Astrocyte (in vitro differentiated cells and primary cell): Measurements from ENCODE around the gene EVC. TPM values are rescaled to one million over a fixed set of nuclear protein-coding genes. Genes with fewer than 3 reads are reported as not detected.

Source experiments
- DNase-seq: peaks from one replicate; pipeline ENCODE4 v3.0.0-alpha.2; 2010; ENCODE audit warnings: low read depth
- FAIRE-seq: peaks from 2 replicates; lab custom pipeline; 2011; peaks lifted over from hg19 to GRCh38; lab: Jason Lieb, UNC
- H2AFZ ChIP-seq: 2 replicates; pipeline ENCODE4 v1.6.0; 2012; ENCODE audit warnings: low read depth, low read length, inconsistent platforms
- H3K27ac ChIP-seq: 2 replicates; pipeline ENCODE4 v1.5.1; 2011; ENCODE audit warnings: low read depth, low read length, inconsistent platforms
- H3K27me3 ChIP-seq: 2 replicates; pipeline ENCODE4 v1.6.0; 2011; ENCODE audit warnings: low read length, inconsistent platforms; ENCODE audit not compliant: insufficient read depth
- H3K36me3 ChIP-seq: 2 replicates; pipeline ENCODE4 v1.5.1; 2011; ENCODE audit warnings: low read length, inconsistent platforms; ENCODE audit not compliant: insufficient read depth
- H3K4me1 ChIP-seq: 2 replicates; pipeline ENCODE4 v1.5.1; 2011; ENCODE audit warnings: low read length, inconsistent platforms; ENCODE audit not compliant: insufficient read depth
- H3K4me2 ChIP-seq: 2 replicates; pipeline ENCODE4 v1.6.0; 2012; ENCODE audit warnings: low read length, inconsistent platforms
- H3K4me3 ChIP-seq: 2 replicates; pipeline ENCODE4 v1.5.1; 2011; ENCODE audit warnings: low read depth, mild to moderate bottlenecking, low read length, inconsistent platforms; ENCODE audit not compliant: insufficient read depth
- H3K79me2 ChIP-seq: 2 replicates; pipeline ENCODE4 v1.6.0; 2012; ENCODE audit warnings: mild to moderate bottlenecking, low read length, inconsistent platforms; ENCODE audit not compliant: insufficient read depth
- H3K9ac ChIP-seq: 2 replicates; pipeline ENCODE4 v1.6.0; 2012; ENCODE audit warnings: mild to moderate bottlenecking, low read length, inconsistent platforms
- H3K9me3 ChIP-seq: 2 replicates; pipeline ENCODE4 v1.5.1; 2012; ENCODE audit warnings: low read depth, mild to moderate bottlenecking, low read length, inconsistent platforms; ENCODE audit not compliant: insufficient read depth
- H4K20me1 ChIP-seq: 2 replicates; pipeline ENCODE4 v1.6.0; 2012; ENCODE audit warnings: low read length, inconsistent platforms; ENCODE audit not compliant: insufficient read depth
- H3K27ac Mint-ChIP-seq: one replicate; pipeline ENCODE4 v1.8.0; 2021; ENCODE audit warnings: mild to moderate bottlenecking, mixed read lengths; ENCODE audit not compliant: unreplicated experiment
- H3K27me3 Mint-ChIP-seq: one replicate; pipeline ENCODE4 v1.8.0; 2021; ENCODE audit warnings: low read depth, mixed read lengths; ENCODE audit not compliant: unreplicated experiment
- H3K36me3 Mint-ChIP-seq: one replicate; pipeline ENCODE4 v1.8.0; 2021; ENCODE audit warnings: low read depth, mixed read lengths; ENCODE audit not compliant: unreplicated experiment
- H3K4me1 Mint-ChIP-seq: one replicate; pipeline ENCODE4 v1.8.0; 2021; ENCODE audit warnings: low read depth, mixed read lengths; ENCODE audit not compliant: unreplicated experiment
- H3K4me3 Mint-ChIP-seq: one replicate; pipeline ENCODE4 v1.8.0; 2021; ENCODE audit warnings: mild to moderate bottlenecking, moderate library complexity, mixed read lengths; ENCODE audit not compliant: unreplicated experiment
- H3K9me3 Mint-ChIP-seq: one replicate; pipeline ENCODE4 v1.8.0; 2021; ENCODE audit warnings: mild to moderate bottlenecking, mixed read lengths; ENCODE audit not compliant: unreplicated experiment
- CTCF ChIP-seq: IDR thresholded peaks from 2 replicates; pipeline ENCODE4 v1.5.1; 2011; ENCODE audit warnings: low read depth, mild to moderate bottlenecking, inconsistent platforms, low read length, moderate library complexity; ENCODE audit not compliant: insufficient read depth
- EZH2 ChIP-seq: IDR thresholded peaks from 2 replicates; pipeline ENCODE4 v1.6.1; 2012; ENCODE audit warnings: mild to moderate bottlenecking, low read length, inconsistent platforms; ENCODE audit not compliant: insufficient read depth
- total RNA-seq: library from RNA; stranded (reverse); gene quantifications from 2 replicates; pipeline ENCODE4 v1.2.1, GENCODE V29; 2021

EVC gene
- total RNA-seq, 1 donor from 2014 or later = 23.9 TPM

- H3K27me3 ChIP-seq = no peaks in the 10 kb centered on the region
- peaks cover 4% of the 10 kb centered on the region for H3K79me2 ChIP-seq
- no peak overlapping the region for H3K27ac Mint-ChIP-seq
These were observed 76.3 kb downstream of the EVC start for GRCh38 chr4:5787311-5787710.

DNA sequence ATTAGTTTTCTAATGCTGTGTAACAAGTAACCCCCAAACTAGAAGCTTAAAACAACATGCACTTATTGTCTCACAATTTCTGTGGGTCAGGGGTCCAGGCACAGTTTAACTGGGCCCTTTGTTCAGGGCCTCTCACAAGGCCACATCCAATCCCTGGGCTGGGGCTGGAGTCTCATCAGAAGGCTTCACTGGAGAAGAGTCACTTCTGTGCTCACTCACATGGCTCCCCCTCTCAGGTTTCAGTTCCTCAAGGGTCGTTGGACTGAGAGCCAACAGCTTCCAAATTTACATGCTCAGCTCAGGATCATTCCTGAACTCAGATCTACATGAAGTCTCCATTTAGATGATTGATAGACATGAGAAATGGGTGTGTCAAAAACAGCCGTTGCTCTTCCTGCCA, 77.1 kb downstream of the EVC start:
- TF ChIP-seq CTCF (no peak), EZH2 (no peak)

More at GRCh38 chr4:5787311-5787710, 76.3 kb downstream of the EVC start:
- Histone ChIP-seq H3K9me3 (no peaks in the 10 kb centered on the region), H3K4me2 (no peak overlapping the region), H3K27ac (no peak overlapping the region), H3K4me1 (peaks cover 10% of the 10 kb centered on the region), H3K9ac (no peak overlapping the region), H2AFZ (no peak overlapping the region), H4K20me1 (peaks cover 43% of the 10 kb centered on the region), H3K36me3 (peaks cover 26% of the 10 kb centered on the region), H3K4me3 (no peak overlapping the region)
- FAIRE-seq (no peak), DNase-seq (no peak)
- Mint-ChIP-seq H3K4me3 (no peak overlapping the region), H3K27me3 (no peaks in the 10 kb centered on the region), H3K4me1 (no peaks in the 10 kb centered on the region), H3K36me3 (peaks cover 29% of the 10 kb centered on the region), H3K9me3 (no peaks in the 10 kb centered on the region)
- TF ChIP-seq EZH2 (no peak), CTCF (no peak)

GRCh38 chr4:5789141-5789540, 78.1 kb downstream of the EVC start:
- H3K36me3 ChIP-seq = peaks cover 29% of the 10 kb centered on the region
- FAIRE-seq (no peak), DNase-seq (no peak)
- Mint-ChIP-seq H3K27me3 (no peaks in the 10 kb centered on the region), H3K27ac (no peak overlapping the region), H3K9me3 (no peaks in the 10 kb centered on the region), H3K36me3 (peaks cover 21% of the 10 kb centered on the region), H3K4me1 (no peaks in the 10 kb centered on the region), H3K4me3 (no peak overlapping the region)
- H3K27me3 ChIP-seq = no peaks in the 10 kb centered on the region
- H3K4me3 ChIP-seq = no peak overlapping the region
- TF ChIP-seq EZH2 = no peak
- TF ChIP-seq CTCF = no peak
- H3K4me1 ChIP-seq = peaks cover 10% of the 10 kb centered on the region
- H4K20me1 ChIP-seq = peaks cover 38% of the 10 kb centered on the region
- H3K9me3 ChIP-seq = no peaks in the 10 kb centered on the region
- H3K9ac ChIP-seq = no peak overlapping the region
- H3K79me2 ChIP-seq = no peaks in the 10 kb centered on the region
- no peak overlapping the region for H2AFZ ChIP-seq
- H3K4me2 ChIP-seq = no peak overlapping the region
- no peak overlapping the region for H3K27ac ChIP-seq

More for the DNA sequence above, 77.1 kb downstream of the EVC start:
- no peak overlapping the region for H3K27ac Mint-ChIP-seq
- H3K4me3 Mint-ChIP-seq = no peak overlapping the region
- no peaks in the 10 kb centered on the region for H3K27me3 Mint-ChIP-seq
- H3K4me1 Mint-ChIP-seq = no peaks in the 10 kb centered on the region
- Histone ChIP-seq H3K9ac (no peak overlapping the region), H3K36me3 (peaks cover 31% of the 10 kb centered on the region), H2AFZ (no peak overlapping the region), H3K79me2 (no peaks in the 10 kb centered on the region), H3K4me1 (peaks cover 10% of the 10 kb centered on the region), H3K27me3 (no peaks in the 10 kb centered on the region), H4K20me1 (peaks cover 36% of the 10 kb centered on the region), H3K9me3 (no peaks in the 10 kb centered on the region), H3K27ac (no peak overlapping the region), H3K4me2 (no peak overlapping the region), H3K4me3 (no peak overlapping the region)
- no peak for FAIRE-seq
- H3K36me3 Mint-ChIP-seq = peaks cover 28% of the 10 kb centered on the region
- no peak for DNase-seq
- no peaks in the 10 kb centered on the region for H3K9me3 Mint-ChIP-seq
